CD14-positive monocyte (primary cell): ENCODE measurements around the gene PAQR7. TPM values are rescaled to one million over a fixed set of nuclear protein-coding genes. Genes with fewer than 3 reads are reported as not detected.

Experiments
- DNase-seq, 3 donors: peaks; one replicate each; pipeline ENCODE4 v3.0.0-alpha.2; 2011 to 2022
- H2AFZ ChIP-seq: 2 replicates; pipeline ENCODE4 v1.6.0; 2012; ENCODE audit warnings: mild to moderate bottlenecking, low read depth, low read length, inconsistent platforms; ENCODE audit not compliant: insufficient read depth, poor library complexity, severe bottlenecking
- H3K27ac ChIP-seq, 2 donors: 1 replicate in 1 of 2; 2 replicates in 1 of 2; pipeline ENCODE4 v1.5.1; 2012 to 2013; ENCODE audit warnings: low read length in 2 of 2, control low read depth in 1 of 2, inconsistent platforms in 1 of 2, low read depth in 1 of 2, mild to moderate bottlenecking in 1 of 2
- H3K27me3 ChIP-seq, 2 donors: one replicate each; pipeline versions ENCODE4 v1.6.0 to v1.6.1; 2011 to 2013; ENCODE audit warnings: low read length in 2 of 2; ENCODE audit not compliant: control insufficient read depth in 2 of 2, insufficient read depth in 2 of 2
- H3K36me3 ChIP-seq, 2 donors: replicated peaks in 1 of 2; 1 replicate in 1 of 2; 2 replicates in 1 of 2; pipeline versions ENCODE4 v1.5.1 to v1.6.1; 2012 to 2013; ENCODE audit warnings: low read length in 2 of 2, control low read depth in 1 of 2, inconsistent platforms in 1 of 2, mild to moderate bottlenecking in 1 of 2; ENCODE audit not compliant: insufficient read depth in 2 of 2, control insufficient read depth in 1 of 2
- H3K4me1 ChIP-seq, 2 donors: 1 replicate in 1 of 2; 2 replicates in 1 of 2; pipeline versions ENCODE4 v1.5.1 to v1.6.1; 2012 to 2013; ENCODE audit warnings: low read length in 2 of 2, control low read depth in 1 of 2, inconsistent platforms in 1 of 2, mild to moderate bottlenecking in 1 of 2, moderate library complexity in 1 of 2; ENCODE audit not compliant: insufficient read depth in 2 of 2, control insufficient read depth in 1 of 2
- H3K4me2 ChIP-seq: replicated peaks from 2 replicates; pipeline ENCODE3; 2012; ENCODE audit warnings: low read length, moderate library complexity, mild to moderate bottlenecking; ENCODE audit not compliant: poor library complexity, severe bottlenecking; ENCODE audit errors: extremely low read depth
- H3K4me3 ChIP-seq, 3 experiments: fragments of 200-600 bp in 1 of 3; sonication (generic) in 1 of 3; replicated peaks in 1 of 3; 1 replicate in 2 of 3; 2 replicates in 1 of 3; pipeline ENCODE4 v1.5.1; 2011 to 2013; ENCODE audit warnings: low read length in 3 of 3, mild to moderate bottlenecking in 3 of 3, control low read depth in 2 of 3, low read depth in 2 of 3, inconsistent platforms in 1 of 3, moderate library complexity in 1 of 3
- H3K79me2 ChIP-seq: 2 replicates; pipeline ENCODE4 v1.6.0; 2012; ENCODE audit warnings: mild to moderate bottlenecking, control low read depth, inconsistent platforms, low read length, moderate library complexity; ENCODE audit not compliant: insufficient read depth
- H3K9ac ChIP-seq: 2 replicates; pipeline ENCODE4 v1.6.0; 2017; ENCODE audit warnings: low read length, mild to moderate bottlenecking; ENCODE audit not compliant: insufficient read depth, poor library complexity, severe bottlenecking
- H3K9me3 ChIP-seq, 2 donors: replicated peaks in 1 of 2; 1 replicate in 1 of 2; 2 replicates in 1 of 2; pipeline versions ENCODE4 v1.5.1 to v1.6.1; 2012 to 2013; ENCODE audit warnings: low read length in 2 of 2, control low read depth in 1 of 2; ENCODE audit not compliant: control insufficient read depth in 1 of 2, insufficient read depth in 1 of 2
- H4K20me1 ChIP-seq: 2 replicates; pipeline ENCODE4 v1.6.0; 2012; ENCODE audit warnings: mild to moderate bottlenecking, low read length, control low read depth, moderate library complexity; ENCODE audit not compliant: insufficient read depth
- H3K27ac Mint-ChIP-seq, 7 donors: one replicate each; pipeline ENCODE4 v1.8.0; 2020; ENCODE audit warnings: mild to moderate bottlenecking in 7 of 7, mixed read lengths in 7 of 7, moderate library complexity in 6 of 7, inconsistent platforms in 2 of 7
- H3K27me3 Mint-ChIP-seq, 3 donors: one replicate each; pipeline ENCODE4 v1.8.0; 2021 to 2022; ENCODE audit warnings: low read depth in 3 of 3, mild to moderate bottlenecking in 3 of 3, mixed read lengths in 3 of 3, moderate library complexity in 3 of 3, inconsistent platforms in 1 of 3
- H3K36me3 Mint-ChIP-seq, 2 donors: one replicate each; pipeline ENCODE4 v1.8.0; 2020; ENCODE audit warnings: mixed read lengths in 2 of 2, inconsistent platforms in 1 of 2, mild to moderate bottlenecking in 1 of 2
- H3K4me1 Mint-ChIP-seq: one replicate; pipeline ENCODE4 v1.8.0; 2020; ENCODE audit warnings: mild to moderate bottlenecking, mixed read lengths
- H3K4me3 Mint-ChIP-seq, 2 donors: one replicate each; pipeline ENCODE4 v1.8.0; 2020; ENCODE audit warnings: mild to moderate bottlenecking in 2 of 2, mixed read lengths in 2 of 2, moderate library complexity in 1 of 2
- H3K9me3 Mint-ChIP-seq, 7 donors: one replicate each; pipeline ENCODE4 v1.8.0; 2020 to 2022; ENCODE audit warnings: mixed read lengths in 7 of 7, mild to moderate bottlenecking in 6 of 7, moderate library complexity in 6 of 7, inconsistent platforms in 2 of 7
- CTCF ChIP-seq: fragments of 200-600 bp; IDR thresholded peaks from one replicate; pipeline ENCODE4 v1.8.0; 2022; ENCODE audit warnings: antibody characterized with exemption, mild to moderate bottlenecking
- WGBS: methylation state at CpG from one replicate; pipeline ENCODE4 v1.1.5; 2013; ENCODE audit warnings: missing lambda C conversion rate; ENCODE audit not compliant: insufficient coverage; 5-methylcytosine and 5-hydroxymethylcytosine counted together
- intact Hi-C, 2 donors: fragments of 100-400 bp; cut with micrococcal nuclease; formaldehyde crosslinking; loops; one replicate each; pipeline versions ENCODE4 v1.15.0 to v1.15.1; 2023
- polyA plus RNA-seq, 3 donors: library from polyadenylated mRNA; depleted of rRNA in 1 of 3; unstranded in 2 of 3; stranded (reverse) in 1 of 3; fragments of 300-500 nt in 2 of 3; fragments of >200 nt in 1 of 3; fragmentation: Illumina TruSeq in 2 of 3; gene quantifications; 1 replicate in 2 of 3; 2 replicates in 1 of 3; pipeline ENCODE4 v1.2.3, GENCODE V29; 2012 to 2021

The PAQR7 gene
- polyA plus RNA-seq, 3 donors = 0.92 to 13.3 (median 1.0) TPM

GRCh38 chr1:25888426-25888987 lies 13.0 kb upstream of the PAQR7 start:
- no peak overlapping the region for H3K4me3 ChIP-seq
- no peak overlapping the region for H3K27ac ChIP-seq
- H2AFZ ChIP-seq = no peak overlapping the region
- TF ChIP-seq CTCF = no peak
- H3K4me1 Mint-ChIP-seq = peaks cover 11% of the 10 kb centered on the region
- H3K9me3 Mint-ChIP-seq = no peaks in the 10 kb centered on the region
- H3K27me3 ChIP-seq = no peaks in the 10 kb centered on the region
- no peak overlapping the region for H3K9ac ChIP-seq
- no peaks in the 10 kb centered on the region for H3K9me3 ChIP-seq
- no peaks in the 10 kb centered on the region for H4K20me1 ChIP-seq
- no peak overlapping the region for H3K4me3 Mint-ChIP-seq
- H3K4me2 ChIP-seq = no peak overlapping the region
- peaks cover 5 to 9% of the 10 kb centered on the region in 2 donors for H3K4me1 ChIP-seq
- H3K79me2 ChIP-seq = no peaks in the 10 kb centered on the region
- peaks cover 7% of the 10 kb centered on the region in 2 donors for H3K36me3 Mint-ChIP-seq
- DNase-seq = no peak
- H3K27ac Mint-ChIP-seq = no peak overlapping the region
- intact Hi-C loops = no loop called here
- peaks cover 0 to 1% (median 0%) of the 10 kb centered on the region in 3 donors for H3K27me3 Mint-ChIP-seq
- WGBS = 100% methylated on average over 1 of the region's 7 CpGs
- no peaks in the 10 kb centered on the region for H3K36me3 ChIP-seq

- Histone ChIP-seq H3K4me1 (no peaks in the 10 kb centered on the region), H4K20me1 (no peaks in the 10 kb centered on the region), H3K27ac (no peak overlapping the region), H3K9me3 (no peaks in the 10 kb centered on the region), H3K27me3 (no peaks in the 10 kb centered on the region), H3K9ac (no peak overlapping the region), H3K36me3 (no peaks in the 10 kb centered on the region), H3K4me3 (no peak overlapping the region), H2AFZ (no peak overlapping the region), H3K79me2 (no peaks in the 10 kb centered on the region), H3K4me2 (no peak overlapping the region)
- Mint-ChIP-seq H3K9me3 (no peaks in the 10 kb centered on the region), H3K27me3 (peaks cover 0 to 1% (median 0%) of the 10 kb centered on the region in 3 donors), H3K4me3 (no peak overlapping the region), H3K36me3 (peaks cover 7% of the 10 kb centered on the region in 2 donors), H3K4me1 (no peaks in the 10 kb centered on the region), H3K27ac (peak overlapping the region in 1 of 7 donors; percentile 6)
- no peak for DNase-seq
- intact Hi-C loops = no loop called here
- WGBS = 100% methylated on average over 1 of the region's 1 CpG
- no peak for TF ChIP-seq CTCF
These were observed 10.1 kb upstream of the PAQR7 start for GRCh38 chr1:25885602-25886001.
